Measurements from ENCODE around the gene ADCY2.

DNA sequence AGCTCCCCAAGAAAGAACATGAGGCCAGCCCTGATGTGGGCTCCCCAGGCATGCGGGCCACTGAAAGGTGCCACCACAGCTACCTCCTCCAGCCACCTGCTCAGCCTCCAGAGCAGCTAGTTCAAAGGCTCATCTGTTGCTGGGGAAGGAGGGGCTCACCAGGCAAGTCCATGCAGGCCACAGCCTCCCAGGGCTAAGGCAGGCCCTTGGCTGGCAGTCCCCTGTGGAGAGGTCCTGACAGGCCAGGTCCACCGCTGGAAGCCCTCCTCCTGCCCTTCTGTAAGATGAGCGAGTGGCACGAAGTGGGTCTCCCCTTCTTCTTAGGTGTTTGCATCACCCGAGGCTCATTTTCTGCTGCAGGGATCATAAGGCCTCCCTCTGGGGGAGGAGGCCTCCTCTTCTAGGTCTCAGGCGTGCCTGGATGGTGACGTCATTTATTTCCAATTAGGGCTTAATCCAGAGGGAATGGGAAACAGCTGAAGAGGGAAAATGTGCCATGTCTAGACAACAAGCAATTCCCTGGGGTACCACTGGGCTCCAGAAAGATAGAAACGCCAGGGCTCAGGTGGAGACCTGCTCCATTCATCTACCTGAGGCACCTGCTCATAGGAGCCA is 363.4 kb downstream of the ADCY2 start:
- TF ChIP-seq, protein P1, sequence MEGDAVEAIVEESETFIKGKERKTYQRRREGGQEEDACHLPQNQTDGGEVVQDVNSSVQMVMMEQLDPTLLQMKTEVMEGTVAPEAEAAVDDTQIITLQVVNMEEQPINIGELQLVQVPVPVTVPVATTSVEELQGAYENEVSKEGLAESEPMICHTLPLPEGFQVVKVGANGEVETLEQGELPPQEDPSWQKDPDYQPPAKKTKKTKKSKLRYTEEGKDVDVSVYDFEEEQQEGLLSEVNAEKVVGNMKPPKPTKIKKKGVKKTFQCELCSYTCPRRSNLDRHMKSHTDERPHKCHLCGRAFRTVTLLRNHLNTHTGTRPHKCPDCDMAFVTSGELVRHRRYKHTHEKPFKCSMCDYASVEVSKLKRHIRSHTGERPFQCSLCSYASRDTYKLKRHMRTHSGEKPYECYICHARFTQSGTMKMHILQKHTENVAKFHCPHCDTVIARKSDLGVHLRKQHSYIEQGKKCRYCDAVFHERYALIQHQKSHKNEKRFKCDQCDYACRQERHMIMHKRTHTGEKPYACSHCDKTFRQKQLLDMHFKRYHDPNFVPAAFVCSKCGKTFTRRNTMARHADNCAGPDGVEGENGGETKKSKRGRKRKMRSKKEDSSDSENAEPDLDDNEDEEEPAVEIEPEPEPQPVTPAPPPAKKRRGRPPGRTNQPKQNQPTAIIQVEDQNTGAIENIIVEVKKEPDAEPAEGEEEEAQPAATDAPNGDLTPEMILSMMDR (IDR thresholded peaks at IDR 0.05; ENCODE audit: low read depth, low read length) = no peak
- no peak for TF ChIP-seq EZH2phosphoT487 (IDR thresholded peaks at IDR 0.05; ENCODE audit: low read depth)

Data from OCI-LY3 (cell line).